ENCODE results near the gene CFH.
"Not testable (repeated sequence)": the region's sequence is repeated elsewhere in the genome, so short reads cannot be mapped to it uniquely, and the experiment has no call there.

CFH gene

DNA sequence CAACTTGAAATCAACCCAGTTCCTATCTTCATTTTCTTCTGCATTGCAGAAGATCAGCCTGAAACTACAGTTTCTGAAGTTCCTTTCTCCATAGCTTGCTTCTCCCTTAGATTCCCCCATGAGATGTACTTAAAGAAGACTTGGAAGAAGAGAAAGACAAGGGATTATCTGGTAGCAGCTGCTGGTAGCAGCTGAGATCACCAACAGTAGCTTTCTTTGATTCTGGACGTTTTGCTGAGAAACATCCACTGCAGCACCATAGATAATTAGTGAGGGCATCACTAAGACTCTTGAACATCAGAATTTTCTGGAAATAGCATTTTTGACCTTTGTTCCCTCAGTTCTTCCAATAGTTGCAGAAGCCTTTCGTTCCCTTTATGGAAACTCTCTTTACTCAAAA, 122.3 kb downstream of the CFH start:
- DNase-seq = no peak

DNA sequence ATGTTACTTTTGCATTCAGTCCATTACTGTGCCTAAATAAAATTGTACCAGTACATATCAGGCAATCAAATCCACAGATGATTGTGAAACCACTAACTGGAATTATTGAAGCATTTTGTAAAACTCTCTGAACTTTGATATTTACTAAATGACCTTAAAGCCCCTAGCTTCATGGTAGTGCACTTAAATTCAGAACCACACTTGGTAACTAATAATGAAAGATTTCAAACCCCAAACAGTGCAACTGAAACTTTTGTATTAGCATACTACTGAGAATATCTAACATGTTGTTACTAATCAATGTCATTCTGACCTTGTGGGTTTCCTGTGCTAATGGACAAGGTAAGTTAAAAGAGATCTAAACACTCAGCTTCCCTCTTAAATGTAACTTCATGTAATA, 122.8 kb downstream of the CFH start, which contains the start of gene CFHR3:
CFHR3 (plus strand) TSS at position 238 of the 400 bp plus-strand sequence; CDS start at position 285, 47 bp downstream.
- no peak for DNase-seq

DNA sequence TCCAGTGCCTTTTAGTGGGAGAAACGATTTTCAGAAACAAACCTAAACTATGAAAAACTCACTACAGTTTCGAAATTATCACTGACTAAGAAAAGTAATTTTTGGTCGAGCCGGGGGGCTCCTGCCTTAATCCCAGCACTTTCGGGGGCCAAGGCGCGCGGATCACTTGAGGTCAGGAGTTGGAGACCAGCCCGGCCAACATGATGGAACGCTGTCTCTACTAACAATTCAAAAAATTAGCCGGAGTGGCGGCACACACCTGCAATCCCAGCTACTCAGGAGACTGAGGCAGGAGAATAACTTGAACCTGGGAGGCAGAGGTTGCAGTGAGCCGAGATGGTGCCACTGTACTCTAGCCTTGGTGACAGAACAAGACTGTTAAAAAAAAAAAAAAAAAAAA, 125.8 kb downstream of the CFH start:
- DNase-seq = no peak

DNA sequence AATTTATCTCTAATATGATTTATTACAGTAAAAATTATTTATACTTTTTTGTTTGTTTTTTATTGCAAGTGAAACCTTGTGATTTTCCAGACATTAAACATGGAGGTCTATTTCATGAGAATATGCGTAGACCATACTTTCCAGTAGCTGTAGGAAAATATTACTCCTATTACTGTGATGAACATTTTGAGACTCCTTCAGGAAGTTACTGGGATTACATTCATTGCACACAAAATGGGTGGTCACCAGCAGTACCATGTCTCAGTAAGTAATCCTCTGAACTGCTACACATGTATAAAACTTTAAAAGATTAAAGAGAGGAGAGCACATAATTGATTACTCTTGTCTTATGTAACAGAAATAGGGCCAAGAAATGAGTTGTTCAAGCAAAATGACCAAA, 127.2 kb downstream of the CFH start:
- DNase-seq = no peak

DNA sequence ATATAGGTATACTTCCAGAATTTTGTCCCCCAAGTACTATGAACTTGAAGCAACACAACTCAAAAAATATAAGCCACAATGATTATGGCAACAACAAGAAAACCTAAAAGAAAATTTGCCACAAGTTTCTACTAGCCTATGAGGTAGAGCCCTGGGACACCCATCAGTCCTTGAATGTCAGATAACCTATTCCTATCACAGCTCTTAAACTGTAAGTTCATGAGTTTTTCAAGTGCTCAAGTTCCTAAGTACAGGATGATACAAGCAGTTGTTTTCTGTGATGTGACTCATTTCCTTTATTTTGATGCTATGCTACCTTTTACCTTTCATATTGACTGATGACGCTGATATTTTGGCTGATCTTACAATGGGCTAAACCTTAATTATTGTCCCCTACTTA, 139.4 kb downstream of the CFH start:
- not testable (repeated sequence) for DNase-seq

DNA sequence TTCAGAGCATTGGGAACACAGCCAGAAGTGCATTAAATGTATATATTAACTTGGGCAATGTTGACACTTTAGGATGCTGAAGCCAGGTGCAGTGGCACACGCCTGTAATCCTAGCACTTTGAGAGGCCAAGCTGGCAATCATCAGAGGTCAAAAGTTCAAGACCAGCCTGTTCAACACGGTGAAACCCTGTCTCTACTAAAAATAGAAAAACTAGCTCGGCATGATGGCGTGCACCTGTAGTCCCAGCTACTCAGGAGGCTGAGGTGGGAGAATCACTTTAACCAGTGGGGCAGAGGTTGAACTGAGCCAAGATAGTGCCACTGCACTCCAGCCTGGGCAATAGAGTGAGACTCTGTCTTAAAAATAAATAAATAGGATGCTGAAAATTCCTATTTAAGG, 142.3 kb downstream of the CFH start:
- peak; percentile 85 for DNase-seq
